Esophagus squamous epithelium (tissue), 4 donors: ENCODE measurements around the gene C12orf57.

ENCODE experiments used
- CTCF ChIP-seq, 6 experiments: fragments of 450-650 bp in 4 of 6; fragments of 200-600 bp in 2 of 6; sonication (generic) in 2 of 6; IDR thresholded peaks; one replicate each; pipeline ENCODE4 v1.5.1; 2016 to 2019; ENCODE audit warnings: antibody characterized with exemption in 6 of 6, mild to moderate bottlenecking in 4 of 6, moderate library complexity in 4 of 6
- POLR2A ChIP-seq, 4 donors: fragments of 450-650 bp; IDR thresholded peaks; one replicate each; pipeline ENCODE4 v1.6.1; 2017; ENCODE audit warnings: antibody characterized with exemption in 4 of 4, mild to moderate bottlenecking in 4 of 4, moderate library complexity in 3 of 4

- TF ChIP-seq POLR2A (IDR thresholded peaks at IDR 0.05) (no peak), CTCF (IDR thresholded peaks at IDR 0.05) (no peak)
Observed at GRCh38 chr12:6936194-6936635, 7.6 kb upstream of the C12orf57 start.
